CD4-positive, alpha-beta T cell (primary cell): ENCODE measurements around the gene PRSS12. TPM values are rescaled to one million over a fixed set of nuclear protein-coding genes. Genes with fewer than 3 reads are reported as not detected.

Source experiments
- ATAC-seq: fragments of 200-7000 bp; cut with Tn5 transposase; one replicate; pipeline ENCODE4 v1.10.0; 2022; ENCODE audit warnings: mild to moderate bottlenecking; ENCODE audit not compliant: poor library complexity
- CTCF ChIA-PET: fragments of 350-600 bp; sonication (Branson Sonifier 250); formaldehyde crosslinking; loops from one replicate; lab custom pipeline; 2021; ENCODE audit warnings: antibody characterized with exemption, inconsistent platforms; lab: Charles Lee
- POLR2A ChIA-PET: fragments of 350-600 bp; sonication (Branson Sonifier 250); formaldehyde crosslinking; loops from one replicate; lab custom pipeline; 2021; ENCODE audit warnings: antibody characterized with exemption, inconsistent platforms; lab: Charles Lee
- DNase-seq, 14 experiments: peaks; one replicate each; pipeline ENCODE4 v3.0.0-alpha.2; 2013 to 2020; ENCODE audit warnings: mixed read lengths in 2 of 14
- H3K27ac ChIP-seq, 2 donors: one replicate each; pipeline versions ENCODE4 v1.5.1 to v1.7.0; 2013; ENCODE audit warnings: low read length in 2 of 2, low read depth in 1 of 2, mild to moderate bottlenecking in 1 of 2
- H3K27me3 ChIP-seq, 2 experiments: 1 replicate in 1 of 2; 2 replicates in 1 of 2; pipeline versions ENCODE4 v1.6.1 to v1.7.0; 2013; ENCODE audit warnings: low read length in 2 of 2, control low read depth in 1 of 2, mild to moderate bottlenecking in 1 of 2, moderate library complexity in 1 of 2; ENCODE audit not compliant: insufficient read depth in 2 of 2, control insufficient read depth in 1 of 2
- H3K36me3 ChIP-seq: one replicate; pipeline ENCODE4 v1.6.1; 2013; ENCODE audit warnings: low read length, control low read depth; ENCODE audit not compliant: insufficient read depth
- H3K4me1 ChIP-seq: one replicate; pipeline ENCODE4 v1.6.1; 2013; ENCODE audit warnings: low read length, control low read depth; ENCODE audit not compliant: insufficient read depth
- H3K4me3 ChIP-seq: one replicate; pipeline ENCODE4 v1.5.1; 2013; ENCODE audit warnings: mild to moderate bottlenecking, low read length, moderate library complexity
- H3K9me3 ChIP-seq, 2 experiments: 1 replicate in 1 of 2; 2 replicates in 1 of 2; pipeline versions ENCODE4 v1.6.1 to v1.7.0; 2013; ENCODE audit warnings: low read length in 2 of 2, mild to moderate bottlenecking in 2 of 2, control low read depth in 1 of 2, moderate library complexity in 1 of 2; ENCODE audit not compliant: control insufficient read depth in 1 of 2, insufficient read depth in 1 of 2
- H3K27ac Mint-ChIP-seq: one replicate; pipeline ENCODE4 v1.8.0; 2020; ENCODE audit warnings: mixed read lengths
- H3K27me3 Mint-ChIP-seq: one replicate; pipeline ENCODE4 v1.8.0; 2021; ENCODE audit warnings: mixed read lengths
- H3K36me3 Mint-ChIP-seq: one replicate; pipeline ENCODE4 v1.8.0; 2021; ENCODE audit warnings: low read depth, mixed read lengths
- H3K4me1 Mint-ChIP-seq: one replicate; pipeline ENCODE4 v1.8.0; 2021; ENCODE audit warnings: low read depth, mixed read lengths
- H3K4me3 Mint-ChIP-seq: one replicate; pipeline ENCODE4 v1.8.0; 2020; ENCODE audit warnings: mild to moderate bottlenecking, mixed read lengths
- H3K9me3 Mint-ChIP-seq: one replicate; pipeline ENCODE4 v1.8.0; 2020; ENCODE audit warnings: mixed read lengths
- intact Hi-C, 2 experiments: fragments of 100-400 bp; cut with DNase I in 1 of 2; cut with micrococcal nuclease in 1 of 2; formaldehyde crosslinking; loops; one replicate each; pipeline versions ENCODE4 v1.15.1 to v1.9.0; 2023 to 2025; cut with DNase I, micrococcal nuclease
- total RNA-seq, 174 experiments: library from RNA in 2 of 174; stranded (reverse) in 2 of 174; gene quantifications; one replicate each; pipeline ENCODE4 v1.2.3 and lab custom pipeline; 2021 to 2026
- TF ChIP-seq, protein P1 (sequence below): fragments of 200-600 bp; IDR thresholded peaks from one replicate; pipeline ENCODE4 v1.8.0; 2022; ENCODE audit warnings: antibody characterized with exemption, mild to moderate bottlenecking

The PRSS12 gene
- total RNA-seq, 2 experiments from 2014 or later, result not detected

DNA sequence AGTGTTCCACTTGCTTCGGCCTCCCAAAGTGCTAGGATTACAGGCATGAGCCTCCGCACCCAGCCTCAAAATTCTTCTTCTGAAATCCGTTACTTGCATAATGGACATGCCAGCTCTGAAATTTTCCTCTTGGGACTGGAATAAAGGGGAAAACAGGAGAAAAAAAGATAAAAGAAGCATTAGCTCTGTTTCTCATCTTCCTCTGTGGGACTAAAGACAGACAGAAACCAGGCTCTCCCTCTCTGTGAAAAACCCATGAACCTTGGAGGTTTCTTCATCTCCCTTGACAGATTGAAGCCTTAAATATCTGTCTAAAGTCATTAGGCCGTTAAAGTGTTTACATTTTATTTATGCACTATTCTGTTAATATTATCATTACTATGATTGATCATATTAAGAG lies 19.4 kb upstream of the PRSS12 start:
- H3K9me3 Mint-ChIP-seq, result no peaks in the 10 kb centered on the region
- H3K36me3 ChIP-seq, result no peaks in the 10 kb centered on the region
- ATAC-seq, result no peak
- ChIA-PET POLR2A (no interaction called here), CTCF (no interaction called here)
- H3K27me3 Mint-ChIP-seq, result peaks cover 45% of the 10 kb centered on the region
- DNase-seq, result no peak
- H3K4me1 ChIP-seq, result no peaks in the 10 kb centered on the region
- no peak overlapping the region for H3K4me3 Mint-ChIP-seq
- no peak overlapping the region for H3K27ac Mint-ChIP-seq
- no peak overlapping the region for H3K4me3 ChIP-seq
- H3K36me3 Mint-ChIP-seq, result no peaks in the 10 kb centered on the region
- H3K9me3 ChIP-seq, result no peaks in the 10 kb centered on the region
- peaks cover 0 to 3% of the 10 kb centered on the region in 2 experiments for H3K27me3 ChIP-seq
- no peak overlapping the region for H3K27ac ChIP-seq
- no peaks in the 10 kb centered on the region for H3K4me1 Mint-ChIP-seq
- TF ChIP-seq, protein P1, sequence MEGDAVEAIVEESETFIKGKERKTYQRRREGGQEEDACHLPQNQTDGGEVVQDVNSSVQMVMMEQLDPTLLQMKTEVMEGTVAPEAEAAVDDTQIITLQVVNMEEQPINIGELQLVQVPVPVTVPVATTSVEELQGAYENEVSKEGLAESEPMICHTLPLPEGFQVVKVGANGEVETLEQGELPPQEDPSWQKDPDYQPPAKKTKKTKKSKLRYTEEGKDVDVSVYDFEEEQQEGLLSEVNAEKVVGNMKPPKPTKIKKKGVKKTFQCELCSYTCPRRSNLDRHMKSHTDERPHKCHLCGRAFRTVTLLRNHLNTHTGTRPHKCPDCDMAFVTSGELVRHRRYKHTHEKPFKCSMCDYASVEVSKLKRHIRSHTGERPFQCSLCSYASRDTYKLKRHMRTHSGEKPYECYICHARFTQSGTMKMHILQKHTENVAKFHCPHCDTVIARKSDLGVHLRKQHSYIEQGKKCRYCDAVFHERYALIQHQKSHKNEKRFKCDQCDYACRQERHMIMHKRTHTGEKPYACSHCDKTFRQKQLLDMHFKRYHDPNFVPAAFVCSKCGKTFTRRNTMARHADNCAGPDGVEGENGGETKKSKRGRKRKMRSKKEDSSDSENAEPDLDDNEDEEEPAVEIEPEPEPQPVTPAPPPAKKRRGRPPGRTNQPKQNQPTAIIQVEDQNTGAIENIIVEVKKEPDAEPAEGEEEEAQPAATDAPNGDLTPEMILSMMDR, result no peak
- intact Hi-C loops, result no loop called here

DNA sequence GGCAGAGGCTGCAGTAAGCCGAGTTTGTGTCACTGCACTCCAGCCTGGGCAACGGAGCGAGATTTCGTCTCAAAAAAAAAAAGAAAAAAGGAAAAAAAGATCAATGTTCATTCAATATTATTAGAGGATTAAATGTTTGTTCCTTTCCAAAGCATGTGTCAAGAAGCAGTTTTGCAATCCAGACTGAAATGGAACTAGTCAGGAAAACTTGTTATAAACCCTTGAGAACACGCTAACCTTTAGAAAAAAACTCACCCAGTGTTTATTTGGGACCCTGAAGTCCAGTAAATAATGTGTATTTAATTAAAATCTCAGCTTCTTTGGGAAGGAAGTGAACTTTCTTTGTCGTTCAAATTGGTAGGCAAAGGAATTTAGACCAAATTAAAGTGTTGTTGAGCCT lies 16.4 kb upstream of the PRSS12 start:
- TF ChIP-seq, protein P1, result no peak
- POLR2A ChIA-PET, result no interaction called here
- CTCF ChIA-PET, result no interaction called here
- Histone ChIP-seq H3K4me3 (no peak overlapping the region), H3K4me1 (no peaks in the 10 kb centered on the region), H3K27ac (no peak overlapping the region), H3K36me3 (no peaks in the 10 kb centered on the region), H3K27me3 (peaks cover 0 to 3% of the 10 kb centered on the region in 2 experiments), H3K9me3 (no peaks in the 10 kb centered on the region)
- intact Hi-C loops, result no loop called here
- Mint-ChIP-seq H3K4me1 (no peaks in the 10 kb centered on the region), H3K27me3 (peaks cover 53% of the 10 kb centered on the region), H3K9me3 (no peaks in the 10 kb centered on the region), H3K36me3 (no peaks in the 10 kb centered on the region), H3K27ac (no peak overlapping the region), H3K4me3 (no peak overlapping the region)
- no peak for DNase-seq
- no peak for ATAC-seq

DNA sequence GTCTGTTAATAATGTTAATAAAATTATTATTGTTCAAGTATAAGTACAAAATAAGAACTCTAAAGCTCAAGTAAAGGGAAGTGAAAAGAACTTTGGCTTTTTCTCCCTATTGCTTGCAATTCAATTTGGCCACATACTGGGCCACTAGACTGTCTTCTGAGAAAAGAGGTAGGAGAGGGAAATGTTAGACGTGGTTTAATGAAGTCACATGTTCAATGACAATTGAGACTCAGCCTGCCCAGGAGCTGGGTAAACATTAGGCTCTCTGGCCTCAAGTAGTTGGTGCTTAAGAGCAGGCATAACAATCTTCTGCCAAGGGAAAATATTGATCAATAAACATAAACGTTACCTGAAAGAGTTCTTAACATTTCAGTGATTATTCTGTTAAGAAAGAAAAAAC lies 15.1 kb upstream of the PRSS12 start:
- no peaks in the 10 kb centered on the region for H3K9me3 Mint-ChIP-seq
- CTCF ChIA-PET, result no interaction called here
- POLR2A ChIA-PET, result no interaction called here

More for the DNA sequence above, 15.1 kb upstream of the PRSS12 start:
- intact Hi-C loops, result no loop called here
- no peaks in the 10 kb centered on the region for H3K36me3 ChIP-seq
- no peak overlapping the region for H3K27ac ChIP-seq
- Mint-ChIP-seq H3K4me1 (no peaks in the 10 kb centered on the region), H3K4me3 (no peak overlapping the region), H3K36me3 (no peaks in the 10 kb centered on the region), H3K27ac (no peak overlapping the region), H3K27me3 (peaks cover 52% of the 10 kb centered on the region)
- no peaks in the 10 kb centered on the region for H3K4me1 ChIP-seq
- H3K4me3 ChIP-seq, result no peak overlapping the region
- ATAC-seq (no peak), DNase-seq (no peak)
- TF ChIP-seq, protein P1, result no peak
- H3K27me3 ChIP-seq, result peaks cover 0 to 3% of the 10 kb centered on the region in 2 experiments
- H3K9me3 ChIP-seq, result no peaks in the 10 kb centered on the region
